ENCODE measurements around the gene EFCAB5.
"Not testable (repeated sequence)": the region's sequence is repeated elsewhere in the genome, so short reads cannot be mapped to it uniquely, and the experiment has no call there.

The EFCAB5 gene

GRCh38 chr17:30132615-30133014 lies 191.2 kb downstream of the EFCAB5 start:
- no peak for DNase-seq (ENCODE audit: extremely low spot score)
- ChIA-PET POLR2A (no interaction called here), CTCF (interaction anchor here (1.3 to 2.0 kb wide), 6 partner anchors 7 to 104 kb away, joined by 3 to 10 read pairs (median 4); no protein-coding TSS in a partner anchor)
- TF ChIP-seq CTCF (IDR thresholded peaks at IDR 0.05; ENCODE audit: control extremely low read depth, extremely low read depth, low read depth, missing control alignments): no peak

GRCh38 chr17:30133197-30133596 lies 191.8 kb downstream of the EFCAB5 start:
- POLR2A ChIA-PET: no interaction called here
- TF ChIP-seq CTCF (IDR thresholded peaks at IDR 0.05; ENCODE audit: control extremely low read depth, extremely low read depth, low read depth, missing control alignments): no peak
- DNase-seq (ENCODE audit: extremely low spot score): no peak
- CTCF ChIA-PET: interaction anchor here (1.3 to 2.6 kb wide), 6 partner anchors 8 to 104 kb away, joined by 3 to 10 read pairs (median 5); no protein-coding TSS in a partner anchor

GRCh38 chr17:30134551-30134950 lies 193.1 kb downstream of the EFCAB5 start:
- DNase-seq (ENCODE audit: extremely low spot score): no peak
- CTCF ChIA-PET: interaction anchor here (0.7 to 2.6 kb wide), 3 partner anchors 9 to 30 kb away, joined by 3 to 8 read pairs (median 6); no protein-coding TSS in a partner anchor
- POLR2A ChIA-PET: no interaction called here
- TF ChIP-seq CTCF (IDR thresholded peaks at IDR 0.05; ENCODE audit: control extremely low read depth, extremely low read depth, low read depth, missing control alignments): no peak

GRCh38 chr17:30137158-30137557 lies 195.7 kb downstream of the EFCAB5 start:
- TF ChIP-seq CTCF (IDR thresholded peaks at IDR 0.05; ENCODE audit: control extremely low read depth, extremely low read depth, low read depth, missing control alignments): no peak
- no peak for DNase-seq (ENCODE audit: extremely low spot score)
- ChIA-PET POLR2A (no interaction called here), CTCF (interaction anchor here (2.3 kb wide), 1 partner anchor 12 kb away, joined by 9 read pairs; no protein-coding TSS in a partner anchor)

- not testable (repeated sequence) for DNase-seq (ENCODE audit: extremely low spot score)
These were observed 206.4 kb downstream of the EFCAB5 start for GRCh38 chr17:30147860-30148259.

GRCh38 chr17:30148376-30148775 lies 206.9 kb downstream of the EFCAB5 start:
- ChIA-PET POLR2A (no interaction called here), CTCF (interaction anchor here (0.7 to 1.0 kb wide), 2 partner anchors 18 to 192 kb away, joined by 3 to 4 read pairs; no protein-coding TSS in a partner anchor)
- TF ChIP-seq CTCF (IDR thresholded peaks at IDR 0.05; ENCODE audit: control extremely low read depth, extremely low read depth, low read depth, missing control alignments): no peak
- DNase-seq (ENCODE audit: extremely low spot score): no peak

More at GRCh38 chr17:30147860-30148259, 206.4 kb downstream of the EFCAB5 start:
- POLR2A ChIA-PET: not testable (repeated sequence)
- CTCF ChIA-PET: interaction anchor here (1.0 to 1.4 kb wide), 2 partner anchors 15 to 17 kb away, joined by 4 to 5 read pairs; no protein-coding TSS in a partner anchor

GRCh38 chr17:30151471-30151870 lies 210.0 kb downstream of the EFCAB5 start:
- ChIA-PET CTCF (interaction anchor here (1.3 to 3.0 kb wide), 2 partner anchors 26 to 56 kb away, joined by 3 to 16 read pairs; no protein-coding TSS in a partner anchor), POLR2A (no interaction called here)
- no peak for TF ChIP-seq CTCF (IDR thresholded peaks at IDR 0.05; ENCODE audit: control extremely low read depth, extremely low read depth, low read depth, missing control alignments)
- DNase-seq (ENCODE audit: extremely low spot score): no peak

Data from GM10248 (cell line).